Measurements from ENCODE around the gene NOD1.

Gene NOD1

GRCh38 chr7:30504301-30505173, 26.0 kb upstream of the NOD1 start, which contains the start of gene GGCT:
TSS of gene GGCT (minus strand) at chr7:30504829. CDS start at chr7:30504709, 120 bp downstream.
- Histone ChIP-seq H3K4me3 (ENCODE audit: insufficient read depth in 1 of 2, low read depth in 1 of 2, low read length in 2 of 2) (peak within 1 kb of the TSS; percentile 96 to 97), H2BK15ac (ENCODE audit: low read depth, poor library complexity, severe bottlenecking) (peak within 1 kb of the TSS; percentile 82), H3K4ac (ENCODE audit: low read depth in 1 of 2, low read length in 2 of 2) (peak within 1 kb of the TSS; percentile 85 to 89), H3K23ac (ENCODE audit: low read length in 2 of 2) (peak within 1 kb of the TSS in 1 of 2 experiments; percentile 74), H3K27ac (ENCODE audit: low read length, poor library complexity, severe bottlenecking) (peak within 1 kb of the TSS; percentile 44), H4K91ac (ENCODE audit: low read length) (peak within 1 kb of the TSS; percentile 52), H3K18ac (ENCODE audit: low read depth in 1 of 2, low read length in 2 of 2) (peak within 1 kb of the TSS; percentile 90 to 91), H2AK5ac (ENCODE audit: low read length, severe bottlenecking) (no peak within 1 kb of the TSS), H3K14ac (ENCODE audit: low read length in 2 of 2) (peak within 1 kb of the TSS in 1 of 2 experiments; percentile 96), H3K4me1 (ENCODE audit: control insufficient read depth, insufficient read depth, low read depth, low read length) (peaks cover 9% of the 10 kb centered on the region), H3K9ac (ENCODE audit: low read length) (peak within 1 kb of the TSS; percentile 90), H3K4me2 (ENCODE audit: low read length, poor library complexity, severe bottlenecking) (peak within 1 kb of the TSS; percentile 90), H2BK120ac (ENCODE audit: low read depth, low read length) (no peak within 1 kb of the TSS), H2BK12ac (ENCODE audit: low read length in 2 of 2) (peak within 1 kb of the TSS in 1 of 2 experiments; percentile 31), H2BK5ac (ENCODE audit: low read depth, low read length, poor library complexity, severe bottlenecking) (no peak within 1 kb of the TSS), H3K36me3 (ENCODE audit: control insufficient read depth in 1 of 2, insufficient read depth in 2 of 2, low read depth in 1 of 2, low read length in 2 of 2) (peaks cover 0 to 6% of the 10 kb centered on the region in 2 experiments), H2AFZ (ENCODE audit: low read depth, low read length) (peak within 1 kb of the TSS; percentile 95), H3K27me3 (ENCODE audit: control insufficient read depth in 1 of 2, insufficient read depth in 1 of 2, low read length in 2 of 2) (no peaks in the 10 kb centered on the region), H4K8ac (ENCODE audit: low read length) (peak within 1 kb of the TSS; percentile 99), H3K79me1 (replicated peaks; ENCODE audit: low read length, poor library complexity, severe bottlenecking) (peaks cover 14% of the 10 kb centered on the region), H3K9me3 (ENCODE audit: control insufficient read depth, low read length) (no peaks in the 10 kb centered on the region)
- under 1% methylated on average over 60 of the region's 64 CpGs for WGBS
- DNase-seq: peak; percentile 98

- Histone ChIP-seq H2BK15ac (ENCODE audit: low read depth, poor library complexity, severe bottlenecking) (no peak overlapping the region), H3K9ac (ENCODE audit: low read length) (peak overlapping the region; percentile 90), H4K8ac (ENCODE audit: low read length) (no peak overlapping the region), H3K4me2 (ENCODE audit: low read length, poor library complexity, severe bottlenecking) (peak overlapping the region; percentile 90), H3K4me3 (ENCODE audit: insufficient read depth in 1 of 2, low read depth in 1 of 2, low read length in 2 of 2) (peak overlapping the region; percentile 96 to 97), H2BK12ac (ENCODE audit: low read length in 2 of 2) (no peak overlapping the region), H3K27me3 (ENCODE audit: control insufficient read depth in 1 of 2, insufficient read depth in 1 of 2, low read length in 2 of 2) (no peaks in the 10 kb centered on the region), H4K91ac (ENCODE audit: low read length) (no peak overlapping the region), H3K79me1 (replicated peaks; ENCODE audit: low read length, poor library complexity, severe bottlenecking) (peaks cover 15% of the 10 kb centered on the region), H2BK5ac (ENCODE audit: low read depth, low read length, poor library complexity, severe bottlenecking) (no peak overlapping the region), H3K18ac (ENCODE audit: low read depth in 1 of 2, low read length in 2 of 2) (no peak overlapping the region), H3K4me1 (ENCODE audit: control insufficient read depth, insufficient read depth, low read depth, low read length) (peaks cover 9% of the 10 kb centered on the region), H3K9me3 (ENCODE audit: control insufficient read depth, low read length) (no peaks in the 10 kb centered on the region), H3K27ac (ENCODE audit: low read length, poor library complexity, severe bottlenecking) (no peak overlapping the region), H3K36me3 (ENCODE audit: control insufficient read depth in 1 of 2, insufficient read depth in 2 of 2, low read depth in 1 of 2, low read length in 2 of 2) (peaks cover 0 to 11% of the 10 kb centered on the region in 2 experiments), H2AFZ (ENCODE audit: low read depth, low read length) (no peak overlapping the region), H2BK120ac (ENCODE audit: low read depth, low read length) (no peak overlapping the region), H3K23ac (ENCODE audit: low read length in 2 of 2) (peak overlapping the region in 1 of 2 experiments; percentile 75), H3K4ac (ENCODE audit: low read depth in 1 of 2, low read length in 2 of 2) (no peak overlapping the region), H3K14ac (ENCODE audit: low read length in 2 of 2) (no peak overlapping the region), H2AK5ac (ENCODE audit: low read length, severe bottlenecking) (no peak overlapping the region)
- peak; percentile 7 for DNase-seq
- WGBS: 75% methylated on average over 13 of the region's 15 CpGs
Measured at GRCh38 chr7:30503274-30504212, 25.0 kb upstream of the NOD1 start.

- Histone ChIP-seq H3K27ac (ENCODE audit: low read length, poor library complexity, severe bottlenecking) (no peak overlapping the region), H2AFZ (ENCODE audit: low read depth, low read length) (no peak overlapping the region)
Measured at GRCh38 chr7:30502470-30503251, 24.1 kb upstream of the NOD1 start.

More at GRCh38 chr7:30502470-30503251, 24.1 kb upstream of the NOD1 start:
- Histone ChIP-seq H2BK5ac (ENCODE audit: low read depth, low read length, poor library complexity, severe bottlenecking) (no peak overlapping the region), H3K36me3 (ENCODE audit: control insufficient read depth in 1 of 2, insufficient read depth in 2 of 2, low read depth in 1 of 2, low read length in 2 of 2) (peaks cover 0 to 12% of the 10 kb centered on the region in 2 experiments), H2AK5ac (ENCODE audit: low read length, severe bottlenecking) (no peak overlapping the region), H3K4me1 (ENCODE audit: control insufficient read depth, insufficient read depth, low read depth, low read length) (peaks cover 9% of the 10 kb centered on the region), H3K18ac (ENCODE audit: low read depth in 1 of 2, low read length in 2 of 2) (no peak overlapping the region), H4K8ac (ENCODE audit: low read length) (no peak overlapping the region), H3K9me3 (ENCODE audit: control insufficient read depth, low read length) (no peaks in the 10 kb centered on the region), H3K4ac (ENCODE audit: low read depth in 1 of 2, low read length in 2 of 2) (no peak overlapping the region), H2BK15ac (ENCODE audit: low read depth, poor library complexity, severe bottlenecking) (no peak overlapping the region), H3K79me1 (replicated peaks; ENCODE audit: low read length, poor library complexity, severe bottlenecking) (peaks cover 16% of the 10 kb centered on the region), H4K91ac (ENCODE audit: low read length) (no peak overlapping the region), H3K23ac (ENCODE audit: low read length in 2 of 2) (no peak overlapping the region), H3K27me3 (ENCODE audit: control insufficient read depth in 1 of 2, insufficient read depth in 1 of 2, low read length in 2 of 2) (no peaks in the 10 kb centered on the region), H2BK120ac (ENCODE audit: low read depth, low read length) (no peak overlapping the region), H3K4me3 (ENCODE audit: insufficient read depth in 1 of 2, low read depth in 1 of 2, low read length in 2 of 2) (peak overlapping the region in 1 of 2 experiments; percentile 96), H3K4me2 (ENCODE audit: low read length, poor library complexity, severe bottlenecking) (no peak overlapping the region), H3K14ac (ENCODE audit: low read length in 2 of 2) (no peak overlapping the region), H2BK12ac (ENCODE audit: low read length in 2 of 2) (no peak overlapping the region), H3K9ac (ENCODE audit: low read length) (peak overlapping the region; percentile 90)
- DNase-seq: no peak
- WGBS: over 99% methylated on average over 2 of the region's 2 CpGs

Data from mesenchymal stem cell (in vitro differentiated cells and primary cell).